ENCODE measurements around the gene FASN.

DNA sequence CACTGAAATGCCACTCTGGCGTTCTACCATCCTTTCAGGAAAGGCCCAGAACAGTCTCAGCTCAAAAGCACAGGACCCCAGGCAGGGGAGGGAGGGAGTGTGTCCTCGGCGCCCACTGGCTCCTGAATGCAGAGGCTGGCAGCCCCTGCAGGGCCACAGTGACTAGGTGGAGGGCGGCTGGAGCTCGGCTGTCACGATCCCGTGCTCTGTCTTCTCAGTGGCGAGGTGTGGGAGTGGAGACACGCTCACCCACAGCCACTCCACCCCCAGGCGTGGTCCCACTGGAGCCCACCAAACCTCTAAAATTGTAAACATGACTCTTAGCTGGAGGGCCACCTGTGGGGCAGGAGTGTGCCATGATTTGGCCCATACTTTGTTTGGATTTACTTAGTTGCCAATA, 16.4 kb upstream of the FASN start:
- no peak for TF ChIP-seq TEAD4 (IDR thresholded peaks at IDR 0.05; ENCODE audit: borderline replicate concordance, insufficient read depth)
- TF ChIP-seq NRF1 (IDR thresholded peaks at IDR 0.05; ENCODE audit: low read depth, low read length): no peak
- TF ChIP-seq ZBTB33 (IDR thresholded peaks at IDR 0.05; ENCODE audit: borderline replicate concordance, low read depth): no peak
- TF ChIP-seq RAD21 (IDR thresholded peaks at IDR 0.05; ENCODE audit: low read length): no peak
- no peak for TF ChIP-seq CTCF (IDR thresholded peaks at IDR 0.05)
- TF ChIP-seq, protein P1, sequence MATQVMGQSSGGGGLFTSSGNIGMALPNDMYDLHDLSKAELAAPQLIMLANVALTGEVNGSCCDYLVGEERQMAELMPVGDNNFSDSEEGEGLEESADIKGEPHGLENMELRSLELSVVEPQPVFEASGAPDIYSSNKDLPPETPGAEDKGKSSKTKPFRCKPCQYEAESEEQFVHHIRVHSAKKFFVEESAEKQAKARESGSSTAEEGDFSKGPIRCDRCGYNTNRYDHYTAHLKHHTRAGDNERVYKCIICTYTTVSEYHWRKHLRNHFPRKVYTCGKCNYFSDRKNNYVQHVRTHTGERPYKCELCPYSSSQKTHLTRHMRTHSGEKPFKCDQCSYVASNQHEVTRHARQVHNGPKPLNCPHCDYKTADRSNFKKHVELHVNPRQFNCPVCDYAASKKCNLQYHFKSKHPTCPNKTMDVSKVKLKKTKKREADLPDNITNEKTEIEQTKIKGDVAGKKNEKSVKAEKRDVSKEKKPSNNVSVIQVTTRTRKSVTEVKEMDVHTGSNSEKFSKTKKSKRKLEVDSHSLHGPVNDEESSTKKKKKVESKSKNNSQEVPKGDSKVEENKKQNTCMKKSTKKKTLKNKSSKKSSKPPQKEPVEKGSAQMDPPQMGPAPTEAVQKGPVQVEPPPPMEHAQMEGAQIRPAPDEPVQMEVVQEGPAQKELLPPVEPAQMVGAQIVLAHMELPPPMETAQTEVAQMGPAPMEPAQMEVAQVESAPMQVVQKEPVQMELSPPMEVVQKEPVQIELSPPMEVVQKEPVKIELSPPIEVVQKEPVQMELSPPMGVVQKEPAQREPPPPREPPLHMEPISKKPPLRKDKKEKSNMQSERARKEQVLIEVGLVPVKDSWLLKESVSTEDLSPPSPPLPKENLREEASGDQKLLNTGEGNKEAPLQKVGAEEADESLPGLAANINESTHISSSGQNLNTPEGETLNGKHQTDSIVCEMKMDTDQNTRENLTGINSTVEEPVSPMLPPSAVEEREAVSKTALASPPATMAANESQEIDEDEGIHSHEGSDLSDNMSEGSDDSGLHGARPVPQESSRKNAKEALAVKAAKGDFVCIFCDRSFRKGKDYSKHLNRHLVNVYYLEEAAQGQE (IDR thresholded peaks at IDR 0.05; ENCODE audit: low read depth, low read length): no peak
- no peak for TF ChIP-seq EP300 (IDR thresholded peaks at IDR 0.05; ENCODE audit: borderline replicate concordance in 1 of 2, low read depth in 1 of 2, low read length in 1 of 2)
